Neural progenitor cell (in vitro differentiated cells): ENCODE results near the gene E2F6. TPM values are rescaled to one million over a fixed set of nuclear protein-coding genes. Genes with fewer than 3 reads are reported as not detected.

Experiments used
- DNase-seq: peaks from one replicate; pipeline ENCODE4 v3.0.0-alpha.2; 2016; ENCODE audit warnings: low spot score
- H2AFZ ChIP-seq: fragments of 200-600 bp; sonication (generic); replicated peaks from 2 replicates; pipeline ENCODE4 v1.6.1; 2016; ENCODE audit warnings: antibody characterized with exemption
- H3F3A ChIP-seq: fragments of 200-600 bp; sonication (generic); 2 replicates; pipeline ENCODE4 v1.6.1; 2016; ENCODE audit warnings: antibody characterized with exemption, low read depth
- H3K27ac ChIP-seq: fragments of 200-600 bp; sonication (generic); 2 replicates; pipeline ENCODE4 v1.5.1; 2016; ENCODE audit warnings: mild to moderate bottlenecking
- H3K27me3 ChIP-seq: fragments of 200-600 bp; sonication (generic); 2 replicates; pipeline ENCODE4 v1.6.1; 2016; ENCODE audit warnings: mild to moderate bottlenecking, moderate library complexity
- H3K36me3 ChIP-seq: fragments of 200-600 bp; sonication (generic); 2 replicates; pipeline ENCODE4 v1.5.1; 2016
- H3K4me1 ChIP-seq: fragments of 200-600 bp; sonication (generic); 2 replicates; pipeline ENCODE4 v1.6.1; 2016; ENCODE audit warnings: mixed run types
- H3K4me2 ChIP-seq: fragments of 200-600 bp; sonication (generic); 2 replicates; pipeline ENCODE4 v1.6.1; 2016
- H3K4me3 ChIP-seq: fragments of 200-600 bp; sonication (generic); 2 replicates; pipeline ENCODE4 v1.5.1; 2016
- H3K79me2 ChIP-seq: fragments of 200-600 bp; sonication (generic); 2 replicates; pipeline ENCODE4 v1.6.1; 2016; ENCODE audit warnings: low read depth
- H3K9ac ChIP-seq: fragments of 200-600 bp; sonication (generic); 2 replicates; pipeline ENCODE4 v1.6.1; 2016
- H3K9me3 ChIP-seq: fragments of 200-600 bp; sonication (generic); 2 replicates; pipeline ENCODE4 v1.5.1; 2016; ENCODE audit warnings: low read depth
- H4K20me1 ChIP-seq: fragments of 200-600 bp; sonication (generic); 2 replicates; pipeline ENCODE4 v1.6.1; 2016; ENCODE audit warnings: low read depth
- H3K27ac Mint-ChIP-seq: 3 replicates; pipeline ENCODE4 v1.8.0; 2021; ENCODE audit warnings: mixed read lengths
- H3K27me3 Mint-ChIP-seq: 2 replicates; pipeline ENCODE4 v1.8.0; 2022; ENCODE audit warnings: low read depth, mild to moderate bottlenecking, inconsistent platforms, moderate library complexity, mixed read lengths; ENCODE audit not compliant: insufficient read depth
- H3K36me3 Mint-ChIP-seq: 3 replicates; pipeline ENCODE4 v1.8.0; 2021; ENCODE audit warnings: mixed read lengths
- H3K4me1 Mint-ChIP-seq: 3 replicates; pipeline ENCODE4 v1.8.0; 2021; ENCODE audit warnings: mixed read lengths
- H3K4me3 Mint-ChIP-seq: 3 replicates; pipeline ENCODE4 v1.8.0; 2021; ENCODE audit warnings: mild to moderate bottlenecking, moderate library complexity, mixed read lengths
- H3K9me3 Mint-ChIP-seq: 3 replicates; pipeline ENCODE4 v1.8.0; 2020; ENCODE audit warnings: mixed read lengths
- CTCF ChIP-seq: fragments of 200-600 bp; sonication (generic); IDR thresholded peaks from 2 replicates; pipeline ENCODE4 v1.5.1; 2017; ENCODE audit warnings: antibody characterized with exemption, mild to moderate bottlenecking
- EZH2 ChIP-seq: fragments of 200-600 bp; sonication (generic); IDR thresholded peaks from 2 replicates; pipeline ENCODE4 v1.6.1; 2017; ENCODE audit warnings: antibody characterized with exemption, mild to moderate bottlenecking, moderate library complexity
- EZH2phosphoT487 ChIP-seq: fragments of 200-600 bp; sonication (generic); IDR thresholded peaks from 2 replicates; pipeline ENCODE4 v1.6.1; 2017; ENCODE audit warnings: antibody characterized with exemption
- total RNA-seq: library from RNA; depleted of rRNA; stranded (reverse); fragments of >200 nt; gene quantifications from 2 replicates; pipeline ENCODE4 v1.2.3, GENCODE V29; 2015; ENCODE audit warnings: low replicate concordance

Gene E2F6
- total RNA-seq, 1 donor from 2014 or later: 36.3 TPM

- Histone ChIP-seq H3K79me2 (peaks cover 89% of the 10 kb centered on the region), H3K27me3 (no peaks in the 10 kb centered on the region), H3K9me3 (no peaks in the 10 kb centered on the region), H3K4me1 (no peaks in the 10 kb centered on the region), H4K20me1 (peaks cover 83% of the 10 kb centered on the region), H3K9ac (no peak overlapping the region), H3K27ac (no peak overlapping the region), H2AFZ (no peak overlapping the region), H3K36me3 (peaks cover 9% of the 10 kb centered on the region), H3K4me2 (no peak overlapping the region), H3K4me3 (no peak overlapping the region), H3F3A (no peaks in the 10 kb centered on the region)
- Mint-ChIP-seq H3K9me3 (peaks cover 11% of the 10 kb centered on the region), H3K4me3 (no peak overlapping the region), H3K27me3 (no peaks in the 10 kb centered on the region), H3K36me3 (peaks cover 44% of the 10 kb centered on the region), H3K4me1 (peaks cover 31% of the 10 kb centered on the region), H3K27ac (no peak overlapping the region)
- TF ChIP-seq EZH2: no peak
- no peak for TF ChIP-seq EZH2phosphoT487
- TF ChIP-seq CTCF: no peak
- DNase-seq: no peak
Measured at GRCh38 chr2:11457935-11458334, 8.0 kb downstream of the E2F6 start.

- Histone ChIP-seq H3F3A (no peaks in the 10 kb centered on the region), H3K4me3 (no peak overlapping the region), H3K27ac (no peak overlapping the region), H3K79me2 (peaks cover 72% of the 10 kb centered on the region), H3K36me3 (peaks cover 14% of the 10 kb centered on the region), H2AFZ (no peak overlapping the region), H4K20me1 (peaks cover 67% of the 10 kb centered on the region), H3K9ac (no peak overlapping the region), H3K9me3 (no peaks in the 10 kb centered on the region), H3K4me2 (no peak overlapping the region), H3K4me1 (no peaks in the 10 kb centered on the region), H3K27me3 (no peaks in the 10 kb centered on the region)
- H3K4me3 Mint-ChIP-seq: no peak overlapping the region
- H3K4me1 Mint-ChIP-seq: peaks cover 28% of the 10 kb centered on the region
- H3K27ac Mint-ChIP-seq: no peak overlapping the region
- H3K27me3 Mint-ChIP-seq: no peaks in the 10 kb centered on the region
- H3K36me3 Mint-ChIP-seq: peaks cover 34% of the 10 kb centered on the region
- no peak for DNase-seq
- H3K9me3 Mint-ChIP-seq: peaks cover 3% of the 10 kb centered on the region
- no peak for TF ChIP-seq CTCF
- no peak for TF ChIP-seq EZH2
- TF ChIP-seq EZH2phosphoT487: no peak
Measured at GRCh38 chr2:11456251-11456650, 9.7 kb downstream of the E2F6 start.

GRCh38 chr2:11454824-11455223, 11.1 kb downstream of the E2F6 start:
- no peaks in the 10 kb centered on the region for H3K27me3 ChIP-seq
- Mint-ChIP-seq H3K27ac (peak overlapping the region; percentile 62), H3K36me3 (peaks cover 32% of the 10 kb centered on the region), H3K27me3 (no peaks in the 10 kb centered on the region), H3K9me3 (no peaks in the 10 kb centered on the region), H3K4me1 (peaks cover 32% of the 10 kb centered on the region), H3K4me3 (no peak overlapping the region)
- no peaks in the 10 kb centered on the region for H3K4me1 ChIP-seq
- H3K4me2 ChIP-seq: no peak overlapping the region
- peak overlapping the region; percentile 28 for H3K27ac ChIP-seq
- no peaks in the 10 kb centered on the region for H3K9me3 ChIP-seq
- H3K79me2 ChIP-seq: peaks cover 58% of the 10 kb centered on the region
- no peak for DNase-seq
- H3F3A ChIP-seq: no peaks in the 10 kb centered on the region
- no peak overlapping the region for H3K4me3 ChIP-seq
- no peak overlapping the region for H3K9ac ChIP-seq
- H4K20me1 ChIP-seq: peaks cover 55% of the 10 kb centered on the region
- no peak for TF ChIP-seq EZH2phosphoT487
- no peak for TF ChIP-seq EZH2
- TF ChIP-seq CTCF: no peak
- H2AFZ ChIP-seq: no peak overlapping the region
- peaks cover 14% of the 10 kb centered on the region for H3K36me3 ChIP-seq
